Adrenal gland (tissue), 5 donors: ENCODE measurements around the gene IQCC.

Source experiments
- CTCF ChIP-seq, 6 experiments: fragments of 450-650 bp in 4 of 6; fragments of 200-600 bp in 2 of 6; sonication (generic) in 1 of 6; IDR thresholded peaks; 1 replicate in 5 of 6; 2 replicates in 1 of 6; pipeline versions ENCODE4 v1.5.1 to v1.8.0; 2016 to 2021; ENCODE audit warnings: antibody characterized with exemption in 6 of 6, mild to moderate bottlenecking in 2 of 6, moderate library complexity in 1 of 6
- POLR2A ChIP-seq, 2 donors: fragments of 450-650 bp; IDR thresholded peaks; one replicate each; pipeline ENCODE4 v1.6.1; 2017; ENCODE audit warnings: antibody characterized with exemption in 2 of 2, mild to moderate bottlenecking in 2 of 2, moderate library complexity in 1 of 2
- donor health status: DM: no; HTN: no; CAD: no.

GRCh38 chr1:32221581-32221979, 16.1 kb downstream of the IQCC start:
- no peak for TF ChIP-seq CTCF (IDR thresholded peaks at IDR 0.05)
- TF ChIP-seq POLR2A (IDR thresholded peaks at IDR 0.05), result no peak
